Progenitor cell of endocrine pancreas (in vitro differentiated cells): ENCODE data around the gene PAFAH2. TPM values are rescaled to one million over a fixed set of nuclear protein-coding genes. Genes with fewer than 3 reads are reported as not detected.

Experiments used
- DNase-seq: peaks from one replicate; pipeline ENCODE4 v3.0.0; 2021; ENCODE audit warnings: low spot score; ENCODE audit not compliant: unreplicated experiment
- H3K27ac Mint-ChIP-seq: 2 replicates; pipeline ENCODE4 v1.8.0; 2021; ENCODE audit warnings: mild to moderate bottlenecking, moderate library complexity, mixed read lengths
- H3K27me3 Mint-ChIP-seq: 2 replicates; pipeline ENCODE4 v1.8.0; 2021; ENCODE audit warnings: mixed read lengths
- H3K36me3 Mint-ChIP-seq: 2 replicates; pipeline ENCODE4 v1.8.0; 2022; ENCODE audit warnings: mixed read lengths; ENCODE audit not compliant: insufficient read depth
- H3K4me1 Mint-ChIP-seq: 2 replicates; pipeline ENCODE4 v1.8.0; 2021; ENCODE audit warnings: low read depth, mixed read lengths
- H3K4me3 Mint-ChIP-seq: 2 replicates; pipeline ENCODE4 v1.8.0; 2021; ENCODE audit warnings: low read depth, mild to moderate bottlenecking, moderate library complexity, mixed read lengths
- H3K9me3 Mint-ChIP-seq: 2 replicates; pipeline ENCODE4 v1.8.0; 2021; ENCODE audit warnings: low read depth, mixed read lengths
- CTCF ChIP-seq: fragments of 200-600 bp; sonication (generic); IDR thresholded peaks from one replicate; pipeline ENCODE4 v1.5.0; 2021; ENCODE audit warnings: antibody characterized with exemption, mild to moderate bottlenecking; ENCODE audit not compliant: unreplicated experiment
- total RNA-seq: library from RNA; stranded (reverse); gene quantifications from 2 replicates; pipeline ENCODE4 v1.2.1, GENCODE V29; 2021

PAFAH2 gene
- total RNA-seq, 1 donor from 2014 or later: 12.8 TPM

GRCh38 chr1:25911162-25911561 is 86.7 kb downstream of the PAFAH2 start:
- no peaks in the 10 kb centered on the region for H3K27me3 Mint-ChIP-seq

More at GRCh38 chr1:25911162-25911561, 86.7 kb downstream of the PAFAH2 start:
- TF ChIP-seq CTCF: no peak
- DNase-seq: no peak
- Mint-ChIP-seq H3K9me3 (no peaks in the 10 kb centered on the region), H3K27ac (no peak overlapping the region), H3K4me1 (peaks cover 6% of the 10 kb centered on the region), H3K4me3 (no peak overlapping the region), H3K36me3 (no peaks in the 10 kb centered on the region)

Other genes starting within 250 kb of the PAFAH2 start
- gene SELENON, start 197.9 kb downstream of the PAFAH2 start, total RNA-seq: 79.8 and 87.1 TPM in 2 replicates
- 55.0 and 58.8 TPM in 2 replicates for gene MTFR1L, start 178.1 kb downstream of the PAFAH2 start, total RNA-seq
- 4.7 and 5.9 TPM in 2 replicates for gene AUNIP, start 138.6 kb downstream of the PAFAH2 start, total RNA-seq
- 20.2 and 21.0 TPM in 2 replicates for gene PAQR7, start 122.4 kb downstream of the PAFAH2 start, total RNA-seq
- gene STMN1, start 91.6 kb downstream of the PAFAH2 start, total RNA-seq: 811 and 856 TPM in 2 replicates
- gene EXTL1, start 23.7 kb upstream of the PAFAH2 start, total RNA-seq: 3.6 and 4.1 TPM in 2 replicates
- gene SLC30A2, start 48.1 kb upstream of the PAFAH2 start, total RNA-seq: 0.13 and 0.17 TPM in 2 replicates
- not detected in 2 replicates for gene TRIM63, start 69.6 kb upstream of the PAFAH2 start, total RNA-seq
- 15.2 and 17.2 TPM in 2 replicates for gene PDIK1L, start 113.8 kb upstream of the PAFAH2 start, total RNA-seq
- gene FAM110D, start 161.0 kb upstream of the PAFAH2 start, total RNA-seq: 0.33 and 0.36 TPM in 2 replicates
- gene C1orf232, start 170.9 kb upstream of the PAFAH2 start, total RNA-seq: not detected in 2 replicates
- gene ZNF593, start 171.8 kb upstream of the PAFAH2 start, total RNA-seq: 28.9 and 32.1 TPM in 2 replicates
- gene ZNF593OS, start 173.8 kb upstream of the PAFAH2 start, total RNA-seq: not detected in 2 replicates
- 52.0 and 52.1 TPM in 2 replicates for gene CNKSR1, start 179.4 kb upstream of the PAFAH2 start, total RNA-seq
- not detected in 2 replicates for gene CATSPER4, start 192.5 kb upstream of the PAFAH2 start, total RNA-seq
- 20.8 and 21.3 TPM in 2 replicates for gene CEP85, start 236.1 kb upstream of the PAFAH2 start, total RNA-seq